ENCODE measurements around the gene TICAM1. TPM values are rescaled to one million over a fixed set of nuclear protein-coding genes. Genes with fewer than 3 reads are reported as not detected.

Gene TICAM1
- total RNA-seq, 1 donor from 2014 or later = 2.4 TPM

- Histone ChIP-seq H3K36me3 (ENCODE audit: control insufficient read depth, insufficient read depth, low read length) (peaks cover 14% of the 10 kb centered on the region), H3K27me3 (ENCODE audit: control insufficient read depth, insufficient read depth, low read length) (no peaks in the 10 kb centered on the region), H3K4me3 (ENCODE audit: low read depth, low read length) (no peak overlapping the region)
- DNase-seq (ENCODE audit: low read depth) = no peak
- no peak for FAIRE-seq
- TF ChIP-seq CTCF (IDR thresholded peaks at IDR 0.05; ENCODE audit: insufficient read depth, low read length, severe bottlenecking) = no peak
Observed at GRCh38 chr19:4821265-4821664, 10.2 kb downstream of the TICAM1 start.

GRCh38 chr19:4817467-4818277 is 13.8 kb downstream of the TICAM1 start:
- no peak for TF ChIP-seq CTCF (IDR thresholded peaks at IDR 0.05; ENCODE audit: insufficient read depth, low read length, severe bottlenecking)
- DNase-seq (ENCODE audit: low read depth) = no peak
- Histone ChIP-seq H3K4me3 (ENCODE audit: low read depth, low read length) (no peak overlapping the region), H3K27me3 (ENCODE audit: control insufficient read depth, insufficient read depth, low read length) (no peaks in the 10 kb centered on the region), H3K36me3 (ENCODE audit: control insufficient read depth, insufficient read depth, low read length) (peaks cover 15% of the 10 kb centered on the region)
- no peak for FAIRE-seq

GRCh38 chr19:4816950-4817278 is 14.6 kb downstream of the TICAM1 start:
- Histone ChIP-seq H3K27me3 (ENCODE audit: control insufficient read depth, insufficient read depth, low read length) (no peaks in the 10 kb centered on the region), H3K36me3 (ENCODE audit: control insufficient read depth, insufficient read depth, low read length) (peaks cover 15% of the 10 kb centered on the region), H3K4me3 (ENCODE audit: low read depth, low read length) (no peak overlapping the region)
- TF ChIP-seq CTCF (IDR thresholded peaks at IDR 0.05; ENCODE audit: insufficient read depth, low read length, severe bottlenecking) = no peak
- FAIRE-seq (no peak), DNase-seq (ENCODE audit: low read depth) (no peak)

- no peaks in the 10 kb centered on the region for H3K27me3 ChIP-seq (ENCODE audit: control insufficient read depth, insufficient read depth, low read length)
- TF ChIP-seq CTCF (IDR thresholded peaks at IDR 0.05; ENCODE audit: insufficient read depth, low read length, severe bottlenecking) = no peak
- FAIRE-seq = no peak
- H3K4me3 ChIP-seq (ENCODE audit: low read depth, low read length) = no peak overlapping the region
- no peak for DNase-seq (ENCODE audit: low read depth)
- H3K36me3 ChIP-seq (ENCODE audit: control insufficient read depth, insufficient read depth, low read length) = peaks cover 15% of the 10 kb centered on the region
Observed at GRCh38 chr19:4816202-4816949, 15.1 kb downstream of the TICAM1 start.

GRCh38 chr19:4815426-4816201 is 15.9 kb downstream of the TICAM1 start:
- TF ChIP-seq CTCF (IDR thresholded peaks at IDR 0.05; ENCODE audit: insufficient read depth, low read length, severe bottlenecking) = no peak
- FAIRE-seq (no peak), DNase-seq (ENCODE audit: low read depth) (peak; percentile 79)
- Histone ChIP-seq H3K36me3 (ENCODE audit: control insufficient read depth, insufficient read depth, low read length) (peaks cover 15% of the 10 kb centered on the region), H3K27me3 (ENCODE audit: control insufficient read depth, insufficient read depth, low read length) (no peaks in the 10 kb centered on the region), H3K4me3 (ENCODE audit: low read depth, low read length) (no peak overlapping the region)

Data from bronchial epithelial cell (primary cell).